ENCODE measurements around the gene FCRL5. TPM values are rescaled to one million over a fixed set of nuclear protein-coding genes. Genes with fewer than 3 reads are reported as not detected.

The FCRL5 gene
- total RNA-seq (1 to 10 TPM; 1.2 to 1.7 TPM), polyA plus RNA-seq (not detected), total RNA-seq (0 to 0.08 (median 0) reads per million in 6 experiments)

- Mint-ChIP-seq H3K36me3 (no peaks in the 10 kb centered on the region), H3K27me3 (peaks cover 0 to 12% (median 9%) of the 10 kb centered on the region in 5 donors), H3K9me3 (no peaks in the 10 kb centered on the region), H3K4me1 (peaks cover 0 to 25% (median 4%) of the 10 kb centered on the region in 4 donors), H3K27ac (peak within 1 kb of the TSS in 1 of 10 donors; percentile 19), H3K4me3 (peak within 1 kb of the TSS in 2 of 10 donors; percentile 3 to 81)
- POLR2A ChIA-PET: interaction anchor here (0.6 kb wide), 1 partner anchor 18 kb away, joined by 3 read pairs; no protein-coding TSS in a partner anchor
- no peak for ATAC-seq
- DNase-seq: no peak
Observed at GRCh38 chr1:157551694-157552693, at the start of gene FCRL5. Gene FCRL5, minus strand, starts transcription at chr1:157552515. Its CDS starts 153 bp downstream, at chr1:157552362.

GRCh38 chr1:157600236-157600635, 47.9 kb upstream of the FCRL5 start:
- Mint-ChIP-seq H3K36me3 (no peaks in the 10 kb centered on the region), H3K4me3 (no peak overlapping the region), H3K9me3 (peaks cover 0 to under 1% (median 0%) of the 10 kb centered on the region in 9 donors), H3K27ac (no peak overlapping the region), H3K4me1 (peaks cover 0 to 10% (median 0%) of the 10 kb centered on the region in 4 donors), H3K27me3 (peaks cover 3 to 35% (median 14%) of the 10 kb centered on the region in 5 donors)
- POLR2A ChIA-PET: no interaction called here
- ATAC-seq (no peak), DNase-seq (no peak)

DNA sequence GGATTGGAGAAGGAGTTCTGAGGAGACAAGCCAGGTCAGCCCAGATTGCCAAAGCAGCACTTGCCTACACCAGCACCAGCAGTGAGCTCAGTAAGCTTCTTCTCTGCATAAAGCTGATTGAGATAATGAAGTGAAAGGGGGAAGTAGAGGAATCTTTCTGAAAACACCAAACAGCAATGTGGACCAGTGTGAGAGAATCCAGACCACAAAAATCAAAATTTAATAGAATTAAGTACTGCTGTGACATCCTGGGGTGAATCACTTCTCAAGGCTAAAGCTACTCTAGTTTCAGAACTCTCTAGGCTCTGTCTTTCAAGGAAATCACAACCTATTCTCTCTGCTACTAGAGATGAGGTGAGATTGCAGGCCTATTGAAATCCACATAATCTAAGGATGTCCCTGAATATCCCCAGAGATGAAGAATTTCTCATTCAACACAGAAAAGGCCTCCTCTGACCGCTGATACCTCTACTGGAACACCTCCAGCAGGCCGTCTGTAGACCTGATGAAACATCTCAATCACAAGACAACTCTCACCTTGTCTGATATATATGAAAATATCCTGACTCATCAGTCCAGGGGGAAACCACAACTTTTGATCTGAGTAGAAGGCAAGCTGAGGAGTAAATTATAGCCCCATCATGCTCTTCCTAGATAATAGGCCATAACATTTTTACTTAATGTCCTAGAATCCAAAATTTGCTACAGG, 45.8 kb upstream of the FCRL5 start, which contains the start of gene FCRL4:
FCRL4 (minus strand) TSS at position 127 of the 709 bp plus-strand sequence. CDS start 141 bp downstream, outside the sequence.
- ATAC-seq (no peak), DNase-seq (no peak)
- peaks cover 3 to 26% (median 10%) of the 10 kb centered on the region in 5 donors for H3K27me3 Mint-ChIP-seq
- POLR2A ChIA-PET: no interaction called here
- H3K9me3 Mint-ChIP-seq: no peaks in the 10 kb centered on the region
- H3K36me3 Mint-ChIP-seq: no peaks in the 10 kb centered on the region
- no peak within 1 kb of the TSS for H3K4me3 Mint-ChIP-seq
- peaks cover 0 to 12% (median 0%) of the 10 kb centered on the region in 4 donors for H3K4me1 Mint-ChIP-seq
- H3K27ac Mint-ChIP-seq: no peak within 1 kb of the TSS

DNA sequence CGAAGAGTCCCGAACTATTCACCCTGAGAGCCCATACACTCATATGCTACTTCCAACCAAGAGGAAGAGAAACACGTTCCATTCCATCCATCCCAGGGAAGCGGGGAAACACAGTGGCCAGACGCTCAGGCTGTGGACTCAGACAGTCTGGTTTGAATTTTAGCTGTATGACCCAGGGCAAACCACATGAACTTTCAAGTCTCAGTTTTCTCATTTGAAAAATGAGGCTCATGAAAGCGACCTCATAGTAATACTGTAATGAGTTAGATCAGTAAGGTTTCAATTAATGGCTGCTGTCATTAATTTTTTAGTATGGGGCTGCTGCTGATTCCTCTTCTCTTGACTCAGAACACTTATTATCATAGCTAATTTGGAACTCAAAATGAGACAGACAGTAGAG, 44.1 kb upstream of the FCRL5 start:
- Mint-ChIP-seq H3K27me3 (peaks cover 3 to 22% (median 6%) of the 10 kb centered on the region in 5 donors), H3K36me3 (no peaks in the 10 kb centered on the region), H3K4me3 (no peak overlapping the region), H3K27ac (peak overlapping the region in 1 of 10 donors; percentile 78), H3K4me1 (peaks cover 0 to 12% (median 0%) of the 10 kb centered on the region in 4 donors), H3K9me3 (no peaks in the 10 kb centered on the region)
- POLR2A ChIA-PET: no interaction called here
- no peak for ATAC-seq
- DNase-seq: no peak

GRCh38 chr1:157595356-157595755, 43.0 kb upstream of the FCRL5 start:
- Mint-ChIP-seq H3K9me3 (peaks cover 0 to 1% (median 0%) of the 10 kb centered on the region in 9 donors), H3K27ac (no peak overlapping the region), H3K36me3 (no peaks in the 10 kb centered on the region), H3K4me1 (peaks cover 0 to 12% (median 0%) of the 10 kb centered on the region in 4 donors), H3K4me3 (no peak overlapping the region), H3K27me3 (peaks cover 4 to 24% (median 6%) of the 10 kb centered on the region in 5 donors)
- no peak for DNase-seq
- POLR2A ChIA-PET: no interaction called here
- no peak for ATAC-seq

DNA sequence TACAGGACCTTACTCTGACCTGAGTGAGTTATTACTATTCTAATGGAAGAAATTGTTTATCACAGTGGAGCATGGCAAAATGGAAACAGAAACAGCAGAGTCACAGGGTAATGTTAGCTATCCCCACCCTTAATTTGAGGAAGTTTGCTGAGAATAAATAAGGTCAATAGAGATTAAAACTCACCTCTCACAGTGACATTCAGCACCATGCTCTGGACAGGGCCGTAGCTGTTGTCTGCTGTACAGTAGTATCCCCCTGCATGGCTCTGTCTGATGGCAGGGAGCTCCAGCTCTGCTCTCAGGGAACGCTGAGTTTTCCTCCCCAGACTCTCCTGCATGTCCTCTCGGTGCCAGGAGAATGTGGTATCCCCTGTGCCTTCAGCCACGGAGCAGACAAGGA, 33.7 kb upstream of the FCRL5 start:
- ATAC-seq: no peak
- no peak for DNase-seq
- H3K27ac Mint-ChIP-seq: no peak overlapping the region
- H3K36me3 Mint-ChIP-seq: no peaks in the 10 kb centered on the region
- peaks cover 0 to 26% (median 0%) of the 10 kb centered on the region in 4 donors for H3K4me1 Mint-ChIP-seq
- POLR2A ChIA-PET: no interaction called here
- no peak overlapping the region for H3K4me3 Mint-ChIP-seq
- peaks cover 0 to 2% (median 0%) of the 10 kb centered on the region in 9 donors for H3K9me3 Mint-ChIP-seq
- H3K27me3 Mint-ChIP-seq: peaks cover 7 to 24% (median 21%) of the 10 kb centered on the region in 5 donors

DNA sequence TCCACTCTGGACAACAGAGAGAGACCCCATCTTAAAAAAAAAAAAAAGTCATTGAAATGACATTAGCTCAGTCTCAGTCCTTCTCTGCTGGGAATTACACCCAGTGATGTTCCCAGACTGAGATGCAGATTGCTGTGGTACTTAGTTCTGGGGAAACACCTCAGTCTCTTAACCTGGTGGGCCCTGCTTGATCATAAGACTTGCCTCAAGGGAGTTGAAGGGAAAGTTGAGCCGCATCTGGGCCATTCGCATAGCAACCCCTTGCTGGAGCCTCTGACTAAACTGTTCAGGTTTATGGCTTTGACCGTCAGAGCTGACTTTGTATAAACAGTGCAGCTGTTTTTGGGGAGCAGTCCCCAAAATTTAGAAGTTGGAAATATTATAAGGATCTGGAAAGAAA, 32.2 kb upstream of the FCRL5 start:
- no peak overlapping the region for H3K4me3 Mint-ChIP-seq
- no peaks in the 10 kb centered on the region for H3K36me3 Mint-ChIP-seq
- H3K27me3 Mint-ChIP-seq: peaks cover 6 to 21% (median 17%) of the 10 kb centered on the region in 5 donors
- peaks cover 0 to 34% (median 0%) of the 10 kb centered on the region in 4 donors for H3K4me1 Mint-ChIP-seq
- POLR2A ChIA-PET: no interaction called here
- ATAC-seq: no peak
- no peak for DNase-seq
- peaks cover 0 to 2% (median 0%) of the 10 kb centered on the region in 9 donors for H3K9me3 Mint-ChIP-seq
- no peak overlapping the region for H3K27ac Mint-ChIP-seq

- POLR2A ChIA-PET: no interaction called here
- H3K4me1 Mint-ChIP-seq: peaks cover 0 to 32% (median 0%) of the 10 kb centered on the region in 4 donors
Observed at GRCh38 chr1:157580828-157581210, 28.5 kb upstream of the FCRL5 start.

DNA sequence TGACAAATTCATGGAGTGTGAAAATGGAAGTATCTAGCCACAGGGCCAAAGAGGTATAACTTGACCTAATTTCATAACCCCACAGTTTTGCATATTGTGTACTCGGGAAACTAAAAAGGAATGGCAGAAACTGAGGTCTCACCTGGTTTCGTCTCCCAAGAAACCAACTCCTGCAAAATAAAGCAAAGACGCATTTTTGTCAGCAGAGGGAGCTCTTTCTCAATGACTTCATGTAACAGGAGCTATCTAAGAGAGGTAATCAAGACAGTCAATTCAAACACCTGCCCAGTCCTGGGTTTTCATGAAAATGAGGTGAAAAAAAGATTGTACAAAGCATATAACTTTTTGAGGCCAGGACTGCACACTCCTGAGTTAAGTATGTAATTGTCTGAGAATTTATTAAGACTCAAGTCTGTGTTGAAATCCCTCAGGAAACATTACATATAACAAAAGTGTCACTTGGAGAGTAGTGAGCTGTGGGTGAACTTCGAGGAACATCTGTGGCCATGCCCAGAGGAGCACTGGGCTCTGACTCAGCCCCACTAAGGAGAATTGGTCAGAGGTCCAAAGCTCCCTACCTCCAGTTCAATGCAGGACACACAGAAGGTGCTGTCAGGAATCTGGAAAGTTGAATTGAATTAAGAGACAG, 28.0 kb upstream of the FCRL5 start:
- Mint-ChIP-seq H3K4me1 (peaks cover 0 to 32% (median 0%) of the 10 kb centered on the region in 4 donors), H3K4me3 (no peak overlapping the region), H3K36me3 (no peaks in the 10 kb centered on the region), H3K9me3 (peaks cover 0 to 2% (median 0%) of the 10 kb centered on the region in 9 donors), H3K27me3 (peaks cover 1 to 9% (median 8%) of the 10 kb centered on the region in 5 donors), H3K27ac (no peak overlapping the region)
- DNase-seq (peak in 5 of 10 donors; percentile 13 to 45 (median 40)), ATAC-seq (no peak)
- POLR2A ChIA-PET: no interaction called here

More at GRCh38 chr1:157580828-157581210, 28.5 kb upstream of the FCRL5 start:
- peak overlapping the region in 1 of 10 donors; percentile 8 for H3K27ac Mint-ChIP-seq
- H3K36me3 Mint-ChIP-seq: no peaks in the 10 kb centered on the region
- ATAC-seq (no peak), DNase-seq (no peak)
- peaks cover 0 to 2% (median 0%) of the 10 kb centered on the region in 9 donors for H3K9me3 Mint-ChIP-seq
- no peak overlapping the region for H3K4me3 Mint-ChIP-seq
- peaks cover 4 to 13% (median 8%) of the 10 kb centered on the region in 5 donors for H3K27me3 Mint-ChIP-seq

- Mint-ChIP-seq H3K27me3 (peaks cover 0 to 17% (median 4%) of the 10 kb centered on the region in 5 donors), H3K27ac (no peak overlapping the region), H3K36me3 (no peaks in the 10 kb centered on the region), H3K4me3 (no peak overlapping the region), H3K9me3 (no peaks in the 10 kb centered on the region), H3K4me1 (peaks cover 0 to 26% (median 0%) of the 10 kb centered on the region in 4 donors)
- ATAC-seq (no peak), DNase-seq (no peak)
- POLR2A ChIA-PET: no interaction called here
Observed at GRCh38 chr1:157577420-157577819, 25.1 kb upstream of the FCRL5 start.

- DNase-seq (no peak), ATAC-seq (no peak)
- no peak overlapping the region for H3K27ac Mint-ChIP-seq
- POLR2A ChIA-PET: no interaction called here
- no peaks in the 10 kb centered on the region for H3K36me3 Mint-ChIP-seq
- no peaks in the 10 kb centered on the region for H3K9me3 Mint-ChIP-seq
- peaks cover 0 to 17% (median 0%) of the 10 kb centered on the region in 4 donors for H3K4me1 Mint-ChIP-seq
- no peak overlapping the region for H3K4me3 Mint-ChIP-seq
- peaks cover 0 to 17% (median 4%) of the 10 kb centered on the region in 5 donors for H3K27me3 Mint-ChIP-seq
Observed at GRCh38 chr1:157575744-157576143, 23.4 kb upstream of the FCRL5 start.

DNA sequence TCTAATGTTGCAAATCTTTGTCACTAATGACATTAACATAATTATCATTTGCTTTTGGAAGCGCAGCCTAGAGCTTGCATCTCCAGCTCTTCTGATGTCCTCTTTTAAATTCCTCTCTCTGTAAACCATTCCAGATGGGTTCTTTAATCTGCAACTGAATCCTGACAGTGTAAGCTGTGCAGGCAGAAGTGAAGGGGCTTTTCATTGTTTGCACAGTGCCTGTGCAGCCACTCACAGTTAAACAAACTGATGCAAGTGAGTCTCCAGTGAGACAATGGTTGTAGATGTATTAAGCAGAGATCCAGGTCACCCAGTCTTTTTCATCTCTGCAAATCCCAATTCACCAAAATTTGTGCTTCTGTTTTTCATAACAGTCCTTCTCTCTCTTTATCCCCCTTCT, 22.5 kb upstream of the FCRL5 start:
- Mint-ChIP-seq H3K9me3 (no peaks in the 10 kb centered on the region), H3K27me3 (peaks cover 0 to 17% (median 4%) of the 10 kb centered on the region in 5 donors), H3K4me3 (no peak overlapping the region), H3K27ac (no peak overlapping the region), H3K36me3 (no peaks in the 10 kb centered on the region), H3K4me1 (peaks cover 0 to 10% (median 0%) of the 10 kb centered on the region in 4 donors)
- POLR2A ChIA-PET: no interaction called here
- ATAC-seq: no peak
- no peak for DNase-seq
